H9 (cell line): ENCODE measurements around the gene INSC. TPM values are rescaled to one million over a fixed set of nuclear protein-coding genes. Genes with fewer than 3 reads are reported as not detected.

Experiments
- DNase-seq: peaks from one replicate; pipeline ENCODE4 v3.0.0-alpha.2; 2017
- H2AFZ ChIP-seq: one replicate; pipeline ENCODE4 v1.6.1; 2013; ENCODE audit warnings: mild to moderate bottlenecking, low read length, control low read depth, moderate library complexity
- H2AK5ac ChIP-seq: 2 replicates; pipeline ENCODE4 v1.6.1; 2013; ENCODE audit warnings: low read length, control low read depth, mixed read lengths; ENCODE audit not compliant: insufficient read length
- H2BK120ac ChIP-seq: one replicate; pipeline ENCODE4 v1.6.1; 2013; ENCODE audit warnings: low read depth, mild to moderate bottlenecking, low read length, control low read depth, inconsistent platforms; ENCODE audit not compliant: poor library complexity, severe bottlenecking
- H2BK12ac ChIP-seq: 2 replicates; pipeline ENCODE4 v1.6.1; 2013; ENCODE audit warnings: low read length, control low read depth, mixed read lengths, low read depth; ENCODE audit not compliant: insufficient read length
- H2BK15ac ChIP-seq: 2 replicates; pipeline ENCODE4 v1.6.1; 2013; ENCODE audit warnings: low read depth, low read length, control low read depth
- H2BK20ac ChIP-seq: one replicate; pipeline ENCODE4 v1.6.1; 2013; ENCODE audit warnings: low read depth, mild to moderate bottlenecking, low read length, control low read depth, inconsistent platforms; ENCODE audit not compliant: poor library complexity, severe bottlenecking
- H2BK5ac ChIP-seq: 2 replicates; pipeline ENCODE4 v1.6.1; 2013; ENCODE audit warnings: low read length, control low read depth, mixed read lengths; ENCODE audit not compliant: insufficient read length
- H3K14ac ChIP-seq: 2 replicates; pipeline ENCODE4 v1.6.1; 2013; ENCODE audit warnings: low read length, control low read depth; ENCODE audit not compliant: insufficient read depth
- H3K18ac ChIP-seq: 2 replicates; pipeline ENCODE4 v1.6.1; 2013; ENCODE audit warnings: low read depth, mild to moderate bottlenecking, mixed read lengths, low read length, control low read depth; ENCODE audit not compliant: insufficient read length
- H3K23ac ChIP-seq: 2 replicates; pipeline ENCODE4 v1.6.1; 2013; ENCODE audit warnings: low read length, control low read depth, mixed read lengths, low read depth; ENCODE audit not compliant: insufficient read length
- H3K23me2 ChIP-seq: 2 replicates; pipeline ENCODE4 v1.6.1; 2013; ENCODE audit warnings: low read depth, mild to moderate bottlenecking, mixed read lengths, low read length, control low read depth; ENCODE audit not compliant: insufficient read length, poor library complexity, severe bottlenecking
- H3K27ac ChIP-seq: 2 replicates; pipeline ENCODE4 v1.5.1; 2013; ENCODE audit warnings: low read length, control low read depth, mixed read lengths, low read depth; ENCODE audit not compliant: insufficient read length
- H3K27me3 ChIP-seq: 2 replicates; pipeline ENCODE4 v1.6.1; 2013; ENCODE audit warnings: low read length, control low read depth, inconsistent platforms; ENCODE audit not compliant: insufficient read depth
- H3K4ac ChIP-seq: 2 replicates; pipeline ENCODE4 v1.6.1; 2013; ENCODE audit warnings: low read depth, mild to moderate bottlenecking, control low read depth, inconsistent platforms, low read length, moderate library complexity
- H3K4me1 ChIP-seq: 2 replicates; pipeline ENCODE4 v1.6.1; 2013; ENCODE audit warnings: low read length, control low read depth, inconsistent platforms; ENCODE audit not compliant: insufficient read depth
- H3K4me2 ChIP-seq: 2 replicates; pipeline ENCODE4 v1.6.1; 2013; ENCODE audit warnings: low read length, control low read depth, mixed read lengths; ENCODE audit not compliant: insufficient read length, insufficient read depth
- H3K56ac ChIP-seq: 2 replicates; pipeline ENCODE4 v1.6.1; 2013; ENCODE audit warnings: low read depth, mild to moderate bottlenecking, mixed read lengths, low read length, control low read depth; ENCODE audit not compliant: insufficient read length
- H3K79me1 ChIP-seq: 2 replicates; pipeline ENCODE4 v1.6.1; 2013; ENCODE audit warnings: low read depth, mild to moderate bottlenecking, moderate library complexity, low read length, control low read depth, inconsistent platforms; ENCODE audit not compliant: insufficient read depth, poor library complexity, severe bottlenecking
- H3K79me2 ChIP-seq: 2 replicates; pipeline ENCODE4 v1.6.1; 2013; ENCODE audit warnings: low read length, control low read depth, inconsistent platforms; ENCODE audit not compliant: insufficient read depth
- H3K9ac ChIP-seq: 2 replicates; pipeline ENCODE4 v1.6.1; 2013; ENCODE audit warnings: low read length, control low read depth, mixed read lengths; ENCODE audit not compliant: insufficient read length; ENCODE audit errors: extremely low read depth
- H3K9me3 ChIP-seq: one replicate; pipeline ENCODE4 v1.6.1; 2013; ENCODE audit warnings: low read depth, low read length, inconsistent platforms; ENCODE audit not compliant: control insufficient read depth
- H3T11ph ChIP-seq: one replicate; pipeline ENCODE4 v1.6.1; 2013; ENCODE audit warnings: mild to moderate bottlenecking, low read length, control low read depth, inconsistent platforms
- H4K20me1 ChIP-seq: one replicate; pipeline ENCODE4 v1.6.1; 2013; ENCODE audit not compliant: control insufficient read depth, insufficient read length, insufficient read depth
- H4K5ac ChIP-seq: 2 replicates; pipeline ENCODE4 v1.6.1; 2013; ENCODE audit warnings: low read depth, mild to moderate bottlenecking, mixed read lengths, low read length, control low read depth; ENCODE audit not compliant: insufficient read length
- H4K8ac ChIP-seq: replicated peaks from 2 replicates; pipeline ENCODE4 v1.6.1; 2013; ENCODE audit warnings: low read length, control low read depth, mixed read lengths, low read depth; ENCODE audit not compliant: insufficient read length
- H4K91ac ChIP-seq: 2 replicates; pipeline ENCODE4 v1.6.1; 2013; ENCODE audit warnings: low read depth, mild to moderate bottlenecking, moderate library complexity, mixed read lengths, low read length, control low read depth; ENCODE audit not compliant: insufficient read length
- H3K27ac Mint-ChIP-seq, 3 experiments: 2 replicates in 2 of 3; 3 replicates in 1 of 3; pipeline ENCODE4 v1.8.0; 2020 to 2021; ENCODE audit warnings: mixed read lengths in 3 of 3, mild to moderate bottlenecking in 1 of 3, moderate library complexity in 1 of 3
- H3K27me3 Mint-ChIP-seq: 2 replicates; pipeline ENCODE4 v1.8.0; 2021; ENCODE audit warnings: low read depth, mild to moderate bottlenecking, moderate library complexity, mixed read lengths
- H3K36me3 Mint-ChIP-seq, 3 experiments: 2 replicates in 2 of 3; 3 replicates in 1 of 3; pipeline ENCODE4 v1.8.0; 2020 to 2021; ENCODE audit warnings: low read depth in 3 of 3, mixed read lengths in 3 of 3; ENCODE audit not compliant: insufficient read depth in 1 of 3
- H3K4me1 Mint-ChIP-seq, 2 experiments: 2 replicates each; pipeline ENCODE4 v1.8.0; 2020; ENCODE audit warnings: mixed read lengths in 2 of 2
- H3K4me3 Mint-ChIP-seq, 2 experiments: 2 replicates in 1 of 2; 3 replicates in 1 of 2; pipeline ENCODE4 v1.8.0; 2020 to 2021; ENCODE audit warnings: mild to moderate bottlenecking in 2 of 2, mixed read lengths in 2 of 2, moderate library complexity in 1 of 2
- H3K9me3 Mint-ChIP-seq, 2 experiments: 2 replicates in 1 of 2; 3 replicates in 1 of 2; pipeline ENCODE4 v1.8.0; 2020; ENCODE audit warnings: mild to moderate bottlenecking in 2 of 2, mixed read lengths in 2 of 2, moderate library complexity in 1 of 2
- WGBS: extraction: QIAGEN DNeasy Blood & Tissue Kit; methylation state at CpG from one replicate; pipeline ENCODE4 v1.1.7; 2013; ENCODE audit warnings: missing lambda C conversion rate, low lambda C conversion rate, mixed read lengths; ENCODE audit not compliant: insufficient read length; ENCODE audit errors: extremely low coverage; 5-methylcytosine and 5-hydroxymethylcytosine counted together
- total RNA-seq: library from RNA; stranded (reverse); gene quantifications from 2 replicates; pipeline ENCODE4 v1.2.1, GENCODE V29; 2021
- TF ChIP-seq, protein P1 (sequence below): fragments of 200-600 bp; sonication (generic); conservative IDR thresholded peaks from 3 replicates; pipeline ENCODE4 v1.8.0; 2021; ENCODE audit warnings: antibody characterized with exemption, mild to moderate bottlenecking

INSC gene
- total RNA-seq, 1 experiment from 2014 or later, result not detected

DNA sequence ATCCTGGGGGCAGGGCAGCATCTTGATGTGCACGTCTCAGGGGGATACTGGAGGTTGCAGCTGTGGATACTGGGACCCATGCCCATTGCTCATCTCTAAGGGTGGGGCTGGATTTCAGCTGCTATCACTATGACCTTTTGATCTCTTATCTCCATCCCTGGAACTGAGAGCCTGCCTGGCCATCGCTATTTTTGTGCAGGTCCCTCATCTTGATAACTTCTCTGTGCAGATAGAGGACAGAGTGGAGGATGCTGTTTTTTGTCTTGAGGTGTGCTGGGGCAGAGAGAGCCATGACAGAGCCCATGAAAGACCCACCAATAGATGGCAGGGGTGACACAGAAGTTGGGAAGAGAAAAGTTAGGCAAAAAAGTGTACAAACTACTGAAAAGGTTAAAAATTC is 5.1 kb upstream of the INSC start:
- Histone ChIP-seq H2BK12ac (no peak overlapping the region), H2AFZ (no peak overlapping the region), H3K14ac (no peak overlapping the region), H3K27me3 (peaks cover 5% of the 10 kb centered on the region; the same call in 1 of the 2 replicates), H3K23me2 (peaks cover 4% of the 10 kb centered on the region), H2AK5ac (no peak overlapping the region), H3K4ac (no peak overlapping the region), H3K4me1 (no peaks in the 10 kb centered on the region), H2BK20ac (no peak overlapping the region), H3K56ac (no peak overlapping the region), H3K79me2 (no peaks in the 10 kb centered on the region), H2BK5ac (no peak overlapping the region), H3K9me3 (no peaks in the 10 kb centered on the region), H4K91ac (no peak overlapping the region), H3K79me1 (no peaks in the 10 kb centered on the region), H3K18ac (no peak overlapping the region), H4K20me1 (no peaks in the 10 kb centered on the region), H4K8ac (no peak overlapping the region), H3K23ac (no peak overlapping the region), H3T11ph (no peak overlapping the region), H2BK120ac (no peak overlapping the region), H3K4me2 (no peak overlapping the region), H3K9ac (no peak overlapping the region), H3K27ac (no peak overlapping the region), H2BK15ac (no peak overlapping the region), H4K5ac (no peak overlapping the region)
- H3K4me1 Mint-ChIP-seq, result peaks cover 9 to 19% of the 10 kb centered on the region in 2 experiments
- no peak for DNase-seq
- H3K36me3 Mint-ChIP-seq, result no peaks in the 10 kb centered on the region
- peaks cover 32% of the 10 kb centered on the region for H3K27me3 Mint-ChIP-seq
- WGBS, result no CpG with 5 or more reads among the region's 2 CpGs
- no peaks in the 10 kb centered on the region for H3K9me3 Mint-ChIP-seq
- TF ChIP-seq, protein P1, sequence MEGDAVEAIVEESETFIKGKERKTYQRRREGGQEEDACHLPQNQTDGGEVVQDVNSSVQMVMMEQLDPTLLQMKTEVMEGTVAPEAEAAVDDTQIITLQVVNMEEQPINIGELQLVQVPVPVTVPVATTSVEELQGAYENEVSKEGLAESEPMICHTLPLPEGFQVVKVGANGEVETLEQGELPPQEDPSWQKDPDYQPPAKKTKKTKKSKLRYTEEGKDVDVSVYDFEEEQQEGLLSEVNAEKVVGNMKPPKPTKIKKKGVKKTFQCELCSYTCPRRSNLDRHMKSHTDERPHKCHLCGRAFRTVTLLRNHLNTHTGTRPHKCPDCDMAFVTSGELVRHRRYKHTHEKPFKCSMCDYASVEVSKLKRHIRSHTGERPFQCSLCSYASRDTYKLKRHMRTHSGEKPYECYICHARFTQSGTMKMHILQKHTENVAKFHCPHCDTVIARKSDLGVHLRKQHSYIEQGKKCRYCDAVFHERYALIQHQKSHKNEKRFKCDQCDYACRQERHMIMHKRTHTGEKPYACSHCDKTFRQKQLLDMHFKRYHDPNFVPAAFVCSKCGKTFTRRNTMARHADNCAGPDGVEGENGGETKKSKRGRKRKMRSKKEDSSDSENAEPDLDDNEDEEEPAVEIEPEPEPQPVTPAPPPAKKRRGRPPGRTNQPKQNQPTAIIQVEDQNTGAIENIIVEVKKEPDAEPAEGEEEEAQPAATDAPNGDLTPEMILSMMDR, result no peak
- no peak overlapping the region; a peak in 1 of 7 replicates for H3K27ac Mint-ChIP-seq
- no peak overlapping the region for H3K4me3 Mint-ChIP-seq
